GM12878 (cell line): ENCODE measurements around the gene CFAP410. TPM values are rescaled to one million over a fixed set of nuclear protein-coding genes. Genes with fewer than 3 reads are reported as not detected.

Source experiments
- ATAC-seq: fragments of 200-7000 bp; cut with Tn5 transposase; 3 replicates; pipeline ENCODE4 v1.9.1; 2020; ENCODE audit warnings: mild to moderate bottlenecking, moderate library complexity
- BruUV-seq: library from RNA; stranded (reverse); fragments of 400-500 nt; replicated peaks from 2 replicates; lab custom pipeline; 2021; lab: Mats Ljungman, UMichigan
- CTCF ChIA-PET: fragments of 300-600 bp; sonication (Branson Sonifier 250); formaldehyde crosslinking; extraction: SDS; loops from one replicate; lab custom pipeline; 2021; ENCODE audit warnings: inconsistent platforms; lab: Yijun Ruan, JAX
- POLR2A ChIA-PET: fragments of 350-600 bp; formaldehyde crosslinking; extraction: SDS; loops from one replicate; lab custom pipeline; 2021; ENCODE audit warnings: inconsistent platforms; lab: Charles Lee
- RAD21 ChIA-PET: fragments of 300-600 bp; sonication (Branson Sonifier 250); formaldehyde crosslinking; loops from one replicate; lab custom pipeline; 2023; ENCODE audit warnings: antibody characterized with exemption; ENCODE audit not compliant: unreplicated experiment; lab: Charles Lee
- SMC1A ChIA-PET: fragments of 300-600 bp; sonication (Branson Sonifier 250); formaldehyde crosslinking; loops from one replicate; lab custom pipeline; 2023; ENCODE audit not compliant: unreplicated experiment, uncharacterized antibody; lab: Charles Lee
- DNase-seq: peaks from one replicate; pipeline ENCODE4 v3.0.0-alpha.2; 2011; ENCODE audit warnings: low read depth, low spot score
- FAIRE-seq: peaks from 3 replicates; lab custom pipeline; 2011; peaks lifted over from hg19 to GRCh38; lab: Jason Lieb, UNC
- H2AFZ ChIP-seq: 2 replicates; pipeline ENCODE4 v1.6.0; 2011; ENCODE audit warnings: low read depth, low read length, control low read depth; ENCODE audit not compliant: control insufficient read depth
- H3K27ac ChIP-seq: 2 replicates; pipeline ENCODE4 v1.5.1; 2011; ENCODE audit warnings: control low read depth; ENCODE audit not compliant: control insufficient read depth, insufficient read depth
- H3K27me3 ChIP-seq, 2 experiments: replicated peaks in 1 of 2; 2 replicates each; pipeline versions ENCODE4 v1.6.0 to v1.6.1; 2011; ENCODE audit warnings: low read length in 1 of 2; ENCODE audit not compliant: control insufficient read depth in 2 of 2, insufficient read depth in 2 of 2
- H3K36me3 ChIP-seq, 2 experiments: 2 replicates each; pipeline ENCODE4 v1.5.1; 2011; ENCODE audit warnings: low read length in 1 of 2; ENCODE audit not compliant: control insufficient read depth in 2 of 2, insufficient read depth in 2 of 2
- H3K4me1 ChIP-seq: 2 replicates; pipeline ENCODE4 v1.6.1; 2011; ENCODE audit warnings: mild to moderate bottlenecking, low read length, moderate library complexity, mixed read lengths; ENCODE audit not compliant: control insufficient read depth, insufficient read depth
- H3K4me2 ChIP-seq: 2 replicates; pipeline ENCODE4 v1.6.0; 2011; ENCODE audit warnings: control low read depth; ENCODE audit not compliant: control insufficient read depth, insufficient read depth
- H3K4me3 ChIP-seq: fragments of 200-600 bp; sonication (generic); 2 replicates; pipeline ENCODE4 v1.5.1; 2016
- H3K79me2 ChIP-seq: 2 replicates; pipeline ENCODE4 v1.6.0; 2011; ENCODE audit warnings: low read length; ENCODE audit not compliant: control insufficient read depth, insufficient read depth
- H3K9ac ChIP-seq: 2 replicates; pipeline ENCODE4 v1.8.0; 2011; ENCODE audit warnings: low read length, control low read depth, mixed read lengths; ENCODE audit not compliant: control insufficient read depth, insufficient read depth
- H3K9me3 ChIP-seq: replicated peaks from 3 replicates; pipeline ENCODE4 v1.5.1; 2011; ENCODE audit warnings: mild to moderate bottlenecking, low read length; ENCODE audit not compliant: control insufficient read depth, insufficient read depth
- H4K20me1 ChIP-seq: 2 replicates; pipeline ENCODE4 v1.6.0; 2011; ENCODE audit not compliant: control insufficient read depth, insufficient read depth
- BMI1 ChIP-seq: fragments of 450-650 bp; IDR thresholded peaks from 2 replicates; pipeline ENCODE4 v1.6.1; 2016; ENCODE audit warnings: mild to moderate bottlenecking, moderate library complexity, borderline replicate concordance
- CREB1 ChIP-seq: IDR thresholded peaks from 2 replicates; pipeline ENCODE4 v1.6.1; 2012; ENCODE audit warnings: low read depth, mild to moderate bottlenecking, inconsistent platforms
- EED ChIP-seq: sonication (generic); IDR thresholded peaks from 2 replicates; pipeline ENCODE4 v1.6.1; 2016; ENCODE audit warnings: antibody characterized with exemption, low read depth
- EP300 ChIP-seq, 2 experiments: fragments of 150-350 bp in 1 of 2; IDR thresholded peaks; 2 replicates each; pipeline ENCODE4 v1.6.1; 2011 to 2012; ENCODE audit warnings: low read depth in 2 of 2, low read length in 2 of 2, borderline replicate concordance in 1 of 2, improper control_type of control experiment in 1 of 2, inconsistent platforms in 1 of 2; ENCODE audit not compliant: control insufficient read depth in 1 of 2
- GABPA ChIP-seq: IDR thresholded peaks from 2 replicates; pipeline ENCODE4 v1.6.1; 2014; ENCODE audit warnings: antibody characterized with exemption, low read depth, mild to moderate bottlenecking, inconsistent platforms
- HDGF ChIP-seq: fragments of 450-650 bp; IDR thresholded peaks from 2 replicates; pipeline ENCODE4 v1.6.1; 2016; ENCODE audit warnings: antibody characterized with exemption
- MEF2B ChIP-seq: fragments of 450-650 bp; IDR thresholded peaks from 2 replicates; pipeline ENCODE4 v1.6.1; 2018; ENCODE audit warnings: mild to moderate bottlenecking, moderate library complexity; ENCODE audit not compliant: partially characterized antibody, poor library complexity, severe bottlenecking
- MXI1 ChIP-seq: fragments of 150-350 bp; IDR thresholded peaks from 2 replicates; pipeline ENCODE4 v1.6.1; 2011; ENCODE audit warnings: low read depth, mild to moderate bottlenecking, inconsistent platforms, low read length, improper control_type of control experiment
- POU2F2 ChIP-seq: IDR thresholded peaks from 3 replicates; pipeline ENCODE4 v1.6.1; 2011; ENCODE audit warnings: low read depth, mild to moderate bottlenecking, low read length, borderline replicate concordance
- RFX5 ChIP-seq: IDR thresholded peaks from 2 replicates; pipeline ENCODE4 v1.6.1; 2011; ENCODE audit warnings: low read depth, low read length, improper control_type of control experiment
- SIX5 ChIP-seq: IDR thresholded peaks from 2 replicates; pipeline ENCODE4 v1.6.1; 2011; ENCODE audit warnings: mild to moderate bottlenecking, low read depth, low read length, moderate library complexity; ENCODE audit not compliant: severe bottlenecking
- TCF12 ChIP-seq: IDR thresholded peaks from 2 replicates; pipeline ENCODE4 v1.6.1; 2011; ENCODE audit warnings: low read depth, mild to moderate bottlenecking, low read length
- TCF3 ChIP-seq: IDR thresholded peaks from 2 replicates; pipeline ENCODE4 v1.6.1; 2012; ENCODE audit warnings: low read depth, mild to moderate bottlenecking, low read length, borderline replicate concordance; ENCODE audit not compliant: insufficient read depth
- ZNF622 ChIP-seq: fragments of 450-650 bp; IDR thresholded peaks from 2 replicates; pipeline ENCODE4 v1.6.1; 2017; ENCODE audit warnings: mild to moderate bottlenecking, inconsistent platforms
- WGBS: methylation state at CpG from one replicate; pipeline ENCODE4 v1.1.6; 2016; ENCODE audit warnings: low lambda C conversion rate; ENCODE audit not compliant: insufficient replicate concordance, insufficient coverage; ENCODE audit errors: missing lambda C conversion rate; 5-methylcytosine and 5-hydroxymethylcytosine counted together
- in situ Hi-C: fragments of 300-500 bp; cut with MboI; formaldehyde crosslinking; loops from 9 replicates; pipeline ENCODE4 v1.14.3; 2018; ENCODE audit warnings: mixed read lengths
- intact Hi-C: fragments of 100-400 bp; cut with micrococcal nuclease; formaldehyde crosslinking; loops from one replicate; pipeline ENCODE4 v1.14.2; 2022; ENCODE audit not compliant: unreplicated experiment
- polyA plus RNA-seq, 11 experiments: library from polyadenylated mRNA; depleted of rRNA in 4 of 11; unstranded in 6 of 11; stranded (reverse) in 5 of 11; fragments of >200 nt; fragmentation: Nextera tagmentation in 4 of 11; fragmentation: Illumina TruSeq in 1 of 11; extraction: Ambion mirVana in 4 of 11; extraction: Trizol in 1 of 11; gene quantifications; 1 replicate in 1 of 11; 2 replicates in 10 of 11; pipeline versions ENCODE4 v1.2.1 to v1.2.3, GENCODE V29; 2011 to 2016; ENCODE audit warnings: inconsistent platforms in 2 of 11, missing spikeins in 2 of 11, low read depth in 1 of 11
- total RNA-seq, 4 experiments: library from RNA; depleted of rRNA in 3 of 4; stranded (reverse); fragments of >200 nt in 3 of 4; fragmentation: Illumina TruSeq in 1 of 4; extraction: Trizol in 1 of 4; gene quantifications; 2 replicates each; pipeline versions ENCODE4 v1.2.1 to v1.2.3, GENCODE V29; 2013 to 2021
- TF ChIP-seq, protein P1 (sequence below): fragments of 450-650 bp; IDR thresholded peaks from 2 replicates; pipeline ENCODE4 v1.6.1; 2017; ENCODE audit warnings: mild to moderate bottlenecking, moderate library complexity
- TF ChIP-seq, protein P2 (sequence below): IDR thresholded peaks from 2 replicates; pipeline ENCODE4 v1.6.1; 2011; ENCODE audit warnings: borderline replicate concordance, low read depth, mild to moderate bottlenecking, moderate library complexity, low read length; ENCODE audit not compliant: insufficient read depth, poor library complexity, severe bottlenecking
- TF ChIP-seq, protein P3 (sequence below): fragments of 450-650 bp; IDR thresholded peaks from 2 replicates; pipeline ENCODE4 v1.6.1; 2017; ENCODE audit warnings: borderline replicate concordance

The CFAP410 gene
- total and polyA plus RNA-seq, 10 of the 15 experiments (the other 5 are each of a cell fraction or from before 2014, with no cell fraction given): 0.14 to 24.8 (median 11.3) TPM

DNA sequence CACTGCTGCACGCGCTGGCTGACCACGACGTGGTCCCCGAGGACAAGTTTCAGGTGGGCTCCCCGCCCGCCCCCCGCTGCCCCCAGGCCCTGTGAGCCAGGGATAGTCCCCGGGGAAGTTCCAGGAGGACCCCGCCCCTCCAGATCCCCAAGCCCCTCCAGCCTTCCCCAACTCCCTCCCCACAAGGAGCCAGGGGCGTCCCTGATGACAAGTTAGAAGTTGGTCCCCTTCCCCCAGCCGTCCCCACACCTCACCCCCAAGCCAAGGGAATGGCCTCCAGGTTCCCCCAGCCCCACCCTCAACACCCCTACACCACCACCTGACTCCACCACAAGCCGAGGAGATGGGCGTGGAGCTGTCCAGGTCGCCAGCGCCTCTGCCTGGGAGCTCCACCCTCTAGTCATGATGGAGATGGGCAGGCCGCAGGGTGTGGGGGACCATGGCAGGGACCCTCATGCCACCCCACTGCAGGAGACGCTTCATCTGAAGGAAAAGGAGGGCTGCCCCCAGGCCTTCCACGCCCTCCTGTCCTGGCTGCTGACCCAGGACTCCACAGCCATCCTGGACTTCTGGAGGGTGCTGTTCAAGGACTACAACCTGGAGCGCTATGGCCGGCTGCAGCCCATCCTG is 53.0 kb downstream of the CFAP410 start:
- no peaks in the 10 kb centered on the region for H3K27me3 ChIP-seq
- SMC1A ChIA-PET: no interaction called here
- POLR2A ChIA-PET: no interaction called here
- no TSS peak for BruUV-seq
- intact Hi-C loops (no loop called here), in situ Hi-C loops (no loop called here)
- H2AFZ ChIP-seq: no peak overlapping the region
- no peaks in the 10 kb centered on the region for H3K9me3 ChIP-seq
- H3K27ac ChIP-seq: no peak overlapping the region
- WGBS: 73% methylated on average over 12 of the region's 21 CpGs
- CTCF ChIA-PET: no interaction called here
- TF ChIP-seq, protein P1, sequence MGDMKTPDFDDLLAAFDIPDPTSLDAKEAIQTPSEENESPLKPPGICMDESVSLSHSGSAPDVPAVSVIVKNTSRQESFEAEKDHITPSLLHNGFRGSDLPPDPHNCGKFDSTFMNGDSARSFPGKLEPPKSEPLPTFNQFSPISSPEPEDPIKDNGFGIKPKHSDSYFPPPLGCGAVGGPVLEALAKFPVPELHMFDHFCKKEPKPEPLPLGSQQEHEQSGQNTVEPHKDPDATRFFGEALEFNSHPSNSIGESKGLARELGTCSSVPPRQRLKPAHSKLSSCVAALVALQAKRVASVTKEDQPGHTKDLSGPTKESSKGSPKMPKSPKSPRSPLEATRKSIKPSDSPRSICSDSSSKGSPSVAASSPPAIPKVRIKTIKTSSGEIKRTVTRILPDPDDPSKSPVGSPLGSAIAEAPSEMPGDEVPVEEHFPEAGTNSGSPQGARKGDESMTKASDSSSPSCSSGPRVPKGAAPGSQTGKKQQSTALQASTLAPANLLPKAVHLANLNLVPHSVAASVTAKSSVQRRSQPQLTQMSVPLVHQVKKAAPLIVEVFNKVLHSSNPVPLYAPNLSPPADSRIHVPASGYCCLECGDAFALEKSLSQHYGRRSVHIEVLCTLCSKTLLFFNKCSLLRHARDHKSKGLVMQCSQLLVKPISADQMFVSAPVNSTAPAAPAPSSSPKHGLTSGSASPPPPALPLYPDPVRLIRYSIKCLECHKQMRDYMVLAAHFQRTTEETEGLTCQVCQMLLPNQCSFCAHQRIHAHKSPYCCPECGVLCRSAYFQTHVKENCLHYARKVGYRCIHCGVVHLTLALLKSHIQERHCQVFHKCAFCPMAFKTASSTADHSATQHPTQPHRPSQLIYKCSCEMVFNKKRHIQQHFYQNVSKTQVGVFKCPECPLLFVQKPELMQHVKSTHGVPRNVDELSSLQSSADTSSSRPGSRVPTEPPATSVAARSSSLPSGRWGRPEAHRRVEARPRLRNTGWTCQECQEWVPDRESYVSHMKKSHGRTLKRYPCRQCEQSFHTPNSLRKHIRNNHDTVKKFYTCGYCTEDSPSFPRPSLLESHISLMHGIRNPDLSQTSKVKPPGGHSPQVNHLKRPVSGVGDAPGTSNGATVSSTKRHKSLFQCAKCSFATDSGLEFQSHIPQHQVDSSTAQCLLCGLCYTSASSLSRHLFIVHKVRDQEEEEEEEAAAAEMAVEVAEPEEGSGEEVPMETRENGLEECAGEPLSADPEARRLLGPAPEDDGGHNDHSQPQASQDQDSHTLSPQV: no peak
- no peak for TF ChIP-seq TCF12
- TF ChIP-seq EED: no peak
- no peak for TF ChIP-seq RFX5
- TF ChIP-seq CREB1: no peak
- TF ChIP-seq, protein P2, sequence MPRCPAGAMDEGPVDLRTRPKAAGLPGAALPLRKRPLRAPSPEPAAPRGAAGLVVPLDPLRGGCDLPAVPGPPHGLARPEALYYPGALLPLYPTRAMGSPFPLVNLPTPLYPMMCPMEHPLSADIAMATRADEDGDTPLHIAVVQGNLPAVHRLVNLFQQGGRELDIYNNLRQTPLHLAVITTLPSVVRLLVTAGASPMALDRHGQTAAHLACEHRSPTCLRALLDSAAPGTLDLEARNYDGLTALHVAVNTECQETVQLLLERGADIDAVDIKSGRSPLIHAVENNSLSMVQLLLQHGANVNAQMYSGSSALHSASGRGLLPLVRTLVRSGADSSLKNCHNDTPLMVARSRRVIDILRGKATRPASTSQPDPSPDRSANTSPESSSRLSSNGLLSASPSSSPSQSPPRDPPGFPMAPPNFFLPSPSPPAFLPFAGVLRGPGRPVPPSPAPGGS: no peak
- TF ChIP-seq TCF3: no peak
- TF ChIP-seq MEF2B: no peak
- no peak for TF ChIP-seq HDGF
- TF ChIP-seq GABPA: no peak
- TF ChIP-seq EP300 (IDR thresholded peaks at IDR 0.05; ENCODE audit: borderline replicate concordance in 1 of 2, control insufficient read depth in 1 of 2, low read depth in 2 of 2, low read length in 2 of 2): no peak
- TF ChIP-seq, protein P3, sequence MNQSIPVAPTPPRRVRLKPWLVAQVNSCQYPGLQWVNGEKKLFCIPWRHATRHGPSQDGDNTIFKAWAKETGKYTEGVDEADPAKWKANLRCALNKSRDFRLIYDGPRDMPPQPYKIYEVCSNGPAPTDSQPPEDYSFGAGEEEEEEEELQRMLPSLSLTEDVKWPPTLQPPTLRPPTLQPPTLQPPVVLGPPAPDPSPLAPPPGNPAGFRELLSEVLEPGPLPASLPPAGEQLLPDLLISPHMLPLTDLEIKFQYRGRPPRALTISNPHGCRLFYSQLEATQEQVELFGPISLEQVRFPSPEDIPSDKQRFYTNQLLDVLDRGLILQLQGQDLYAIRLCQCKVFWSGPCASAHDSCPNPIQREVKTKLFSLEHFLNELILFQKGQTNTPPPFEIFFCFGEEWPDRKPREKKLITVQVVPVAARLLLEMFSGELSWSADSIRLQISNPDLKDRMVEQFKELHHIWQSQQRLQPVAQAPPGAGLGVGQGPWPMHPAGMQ: no peak
- no peak for TF ChIP-seq MXI1
- no peak for TF ChIP-seq SIX5
- no peak for TF ChIP-seq POU2F2
- TF ChIP-seq BMI1: no peak
- TF ChIP-seq ZNF622: no peak
- no peaks in the 10 kb centered on the region; the same call in 1 of the 2 replicates for H4K20me1 ChIP-seq
- no peak overlapping the region for H3K4me2 ChIP-seq
- H3K36me3 ChIP-seq: no peaks in the 10 kb centered on the region
- no peak for ATAC-seq
- peaks cover 6% of the 10 kb centered on the region; the same call in 1 of the 2 replicates for H3K4me1 ChIP-seq
- H3K4me3 ChIP-seq: no peak overlapping the region
- DNase-seq: no peak
- RAD21 ChIA-PET: no interaction called here
- H3K9ac ChIP-seq: no peak overlapping the region
- FAIRE-seq: no peak
- no peaks in the 10 kb centered on the region for H3K79me2 ChIP-seq
